NAMALWA (cell line): Measurements from ENCODE around the gene KIAA1191.
"Not testable (repeated sequence)": the region's sequence is repeated elsewhere in the genome, so short reads cannot be mapped to it uniquely, and the experiment has no call there.

Source experiments
- DNase-seq: peaks from one replicate; pipeline ENCODE4 v3.0.0-alpha.2; 2015; ENCODE audit warnings: low spot score

KIAA1191 gene

DNA sequence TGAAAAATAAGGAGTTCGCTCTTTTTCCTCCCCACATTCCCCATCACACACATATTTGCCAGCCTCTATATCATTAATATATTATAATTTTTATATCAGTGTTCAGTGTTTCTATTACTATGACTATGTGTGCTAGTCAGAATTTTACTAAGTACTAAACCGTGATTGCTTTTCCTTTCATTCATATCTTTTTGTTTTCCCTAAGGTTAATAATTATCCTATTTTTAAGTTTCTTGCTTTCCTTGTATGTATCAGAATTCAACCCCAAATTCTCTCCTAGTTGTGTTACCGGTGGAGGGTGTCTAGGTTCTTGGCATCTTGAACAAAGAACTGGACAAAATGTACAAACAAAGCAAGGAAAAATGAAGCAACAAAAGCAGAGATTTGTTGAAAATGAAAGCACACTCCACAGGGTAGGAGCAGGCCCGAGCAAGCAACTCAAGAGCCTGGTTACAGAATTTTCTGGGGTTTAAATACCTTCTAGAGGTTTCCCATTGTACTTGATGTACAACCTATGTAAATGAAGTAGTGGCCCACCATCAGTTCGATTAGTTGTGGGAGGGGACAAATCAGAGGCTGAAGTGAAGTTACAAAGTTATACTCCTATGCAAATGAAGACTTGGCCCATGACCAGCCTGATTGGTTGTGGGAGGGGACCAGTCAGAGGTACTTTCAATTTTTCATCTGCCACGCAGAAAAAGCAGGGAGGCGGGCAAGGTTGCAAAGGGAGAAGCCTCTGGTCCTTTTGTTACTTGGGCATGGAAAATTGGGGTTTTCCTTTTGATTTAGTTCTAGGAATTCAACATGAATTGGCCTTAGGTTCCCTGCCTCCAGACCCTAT lies 43.8 kb downstream of the KIAA1191 start:
- DNase-seq = no peak

GRCh38 chr5:176305356-176305755 lies 56.2 kb downstream of the KIAA1191 start:
- not testable (repeated sequence) for DNase-seq
